GM12872 (cell line): Measurements from ENCODE around the gene KAZN.

Experiments
- TF ChIP-seq, protein P1 (sequence below): IDR thresholded peaks from 3 replicates; pipeline ENCODE4 v1.5.1; 2011; ENCODE audit warnings: low read depth, mild to moderate bottlenecking, low read length, moderate library complexity; ENCODE audit not compliant: insufficient read depth

KAZN gene

DNA sequence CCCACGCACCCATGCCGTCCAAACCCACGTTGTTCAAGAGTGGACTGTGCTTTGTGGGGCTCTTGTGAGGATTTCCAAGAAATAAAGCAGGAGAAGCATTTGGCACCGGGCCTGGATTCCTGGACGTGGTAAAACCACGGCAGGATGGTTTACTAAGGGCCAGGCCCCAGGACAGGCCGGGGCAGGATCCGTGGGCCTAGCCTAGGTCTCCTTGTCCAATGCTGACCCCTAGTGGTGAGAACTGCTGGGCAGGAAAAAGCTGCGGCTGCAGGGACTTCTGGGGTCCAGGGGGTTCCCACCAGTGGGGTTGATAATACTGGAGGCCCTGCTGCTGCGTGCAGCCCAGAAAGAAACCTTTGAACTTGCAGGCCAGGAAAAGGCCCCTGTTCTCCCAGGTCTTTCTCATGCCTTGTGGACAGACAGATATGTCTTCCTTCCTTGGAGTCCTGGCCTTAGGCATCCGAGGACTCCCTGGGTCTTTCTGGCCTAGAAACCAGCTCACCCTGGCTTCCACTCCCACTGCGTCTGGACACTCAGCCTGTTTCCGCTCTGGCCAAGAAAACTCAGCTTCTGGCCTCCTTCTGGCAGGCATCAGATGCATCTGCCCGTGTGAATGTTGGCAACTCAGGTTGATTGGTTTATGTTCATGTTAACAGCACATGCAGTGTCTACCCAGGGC, 448.1 kb downstream of the KAZN start:
- TF ChIP-seq, protein P1, sequence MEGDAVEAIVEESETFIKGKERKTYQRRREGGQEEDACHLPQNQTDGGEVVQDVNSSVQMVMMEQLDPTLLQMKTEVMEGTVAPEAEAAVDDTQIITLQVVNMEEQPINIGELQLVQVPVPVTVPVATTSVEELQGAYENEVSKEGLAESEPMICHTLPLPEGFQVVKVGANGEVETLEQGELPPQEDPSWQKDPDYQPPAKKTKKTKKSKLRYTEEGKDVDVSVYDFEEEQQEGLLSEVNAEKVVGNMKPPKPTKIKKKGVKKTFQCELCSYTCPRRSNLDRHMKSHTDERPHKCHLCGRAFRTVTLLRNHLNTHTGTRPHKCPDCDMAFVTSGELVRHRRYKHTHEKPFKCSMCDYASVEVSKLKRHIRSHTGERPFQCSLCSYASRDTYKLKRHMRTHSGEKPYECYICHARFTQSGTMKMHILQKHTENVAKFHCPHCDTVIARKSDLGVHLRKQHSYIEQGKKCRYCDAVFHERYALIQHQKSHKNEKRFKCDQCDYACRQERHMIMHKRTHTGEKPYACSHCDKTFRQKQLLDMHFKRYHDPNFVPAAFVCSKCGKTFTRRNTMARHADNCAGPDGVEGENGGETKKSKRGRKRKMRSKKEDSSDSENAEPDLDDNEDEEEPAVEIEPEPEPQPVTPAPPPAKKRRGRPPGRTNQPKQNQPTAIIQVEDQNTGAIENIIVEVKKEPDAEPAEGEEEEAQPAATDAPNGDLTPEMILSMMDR: peak; percentile 88

DNA sequence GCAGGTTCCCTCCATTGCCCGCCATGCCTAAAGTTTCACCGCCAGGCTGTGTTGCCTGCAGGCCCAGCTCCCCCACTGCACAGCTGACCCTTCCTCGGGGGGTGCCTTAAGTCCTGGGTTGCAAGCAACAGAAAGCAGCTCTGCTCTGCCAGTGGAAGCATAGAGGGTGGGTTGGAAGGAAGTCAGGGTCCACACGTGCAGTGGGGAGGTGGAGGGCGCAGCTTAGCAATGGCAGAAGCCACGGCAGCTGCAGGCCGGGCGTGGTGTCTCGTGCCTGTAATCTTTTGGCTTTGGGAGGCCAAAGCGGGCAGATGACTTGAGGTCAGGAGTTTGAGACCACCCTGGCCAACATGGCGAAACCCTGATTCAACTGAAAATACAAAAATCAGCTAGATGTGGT, 448.8 kb downstream of the KAZN start:
- TF ChIP-seq, protein P1: no peak

DNA sequence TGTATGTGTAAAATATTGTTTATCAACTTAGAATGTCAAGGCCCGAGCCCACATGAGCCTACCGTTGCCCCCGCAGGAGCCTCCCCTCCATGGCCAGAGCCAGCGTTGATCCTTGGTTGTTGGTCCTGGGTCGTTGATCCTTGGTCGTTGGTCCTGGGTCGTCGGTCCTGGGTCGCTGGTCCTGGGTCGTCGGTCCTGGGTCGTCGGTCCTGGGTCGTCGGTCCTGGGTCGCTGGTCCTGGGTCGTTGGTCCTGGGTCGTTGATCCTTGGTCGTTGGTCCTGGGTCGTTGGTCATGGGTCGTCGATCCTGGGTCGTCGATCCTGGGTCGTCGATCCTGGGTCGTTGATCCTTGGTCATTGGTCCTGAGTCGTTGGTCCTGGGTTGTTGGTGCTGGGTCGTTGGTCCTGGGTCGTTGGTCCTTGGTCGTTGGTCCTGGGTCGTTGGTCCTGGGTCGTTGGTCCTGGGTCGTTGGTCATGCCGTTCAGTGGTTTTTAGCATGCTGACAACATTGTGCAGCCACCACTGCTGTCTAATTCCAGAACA, 450.0 kb downstream of the KAZN start:
- TF ChIP-seq, protein P1: no peak

DNA sequence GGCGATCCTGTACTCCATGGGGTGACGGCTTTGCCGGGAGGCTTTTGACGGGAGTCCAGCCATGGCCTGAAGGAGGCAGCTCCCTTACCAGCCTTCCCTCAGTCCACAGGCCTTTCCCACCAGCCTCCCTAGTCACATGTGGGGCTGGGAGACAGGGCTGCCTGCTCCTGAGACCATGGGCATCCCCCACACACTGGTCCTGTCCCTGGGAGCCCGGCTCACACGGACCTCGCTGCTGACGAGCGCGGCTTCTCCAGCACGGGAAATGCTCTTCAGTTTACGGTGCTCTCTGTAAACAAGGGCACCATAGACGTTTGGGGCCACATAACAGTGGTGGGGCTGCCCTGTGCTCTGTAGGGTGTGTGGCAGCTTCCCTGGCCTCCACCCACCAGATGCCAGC, 450.6 kb downstream of the KAZN start:
- TF ChIP-seq, protein P1: no peak

DNA sequence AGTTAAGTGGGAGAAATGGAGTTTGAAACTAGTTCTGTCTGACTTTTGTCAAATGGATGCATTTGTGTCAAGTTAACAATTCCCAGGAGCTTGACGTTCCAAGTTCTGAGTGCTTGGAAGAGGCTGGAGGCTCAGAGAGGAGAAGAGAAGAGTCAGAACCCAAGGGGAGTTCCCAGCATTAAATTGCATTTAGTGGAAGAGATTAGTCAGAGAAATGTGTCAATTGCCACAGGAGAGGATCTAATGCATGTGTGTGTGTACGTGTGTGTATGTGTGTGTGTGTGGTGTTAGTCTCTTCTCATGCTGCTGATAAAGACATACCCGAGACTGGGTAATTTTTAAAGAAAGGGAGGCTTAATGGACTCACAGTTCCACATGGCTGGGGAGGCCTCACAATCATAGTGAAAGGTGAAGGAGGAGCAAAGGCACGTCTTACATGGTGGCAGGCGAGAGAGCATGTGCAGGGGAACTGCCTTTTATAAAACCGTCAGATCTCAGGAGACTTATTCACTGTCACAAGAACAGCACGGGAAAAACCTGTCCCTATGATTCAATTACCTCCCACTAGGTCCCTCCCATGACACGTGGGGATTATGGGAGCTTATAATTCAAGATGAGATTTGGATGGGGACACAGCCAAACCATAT, 453.5 kb downstream of the KAZN start:
- TF ChIP-seq, protein P1: no peak

DNA sequence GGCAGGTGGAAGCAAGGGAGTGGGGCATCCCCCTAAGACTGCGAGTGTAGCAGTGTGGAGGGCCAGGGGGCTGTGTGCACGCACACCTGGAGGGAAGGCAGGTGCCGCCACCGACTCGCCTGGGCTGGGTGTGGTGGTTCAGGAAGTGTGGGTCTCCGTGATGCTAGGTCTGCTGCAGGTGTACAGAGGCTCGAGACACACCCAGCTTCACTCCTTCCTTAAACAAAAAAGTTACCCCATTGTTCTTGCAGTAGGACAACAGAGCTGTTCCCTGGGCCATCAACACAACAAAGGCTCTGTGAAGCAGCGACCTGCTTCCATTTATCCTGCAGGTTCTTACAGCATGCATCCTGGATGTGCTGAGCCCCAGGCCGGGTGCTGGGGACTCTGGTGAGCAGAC, 454.7 kb downstream of the KAZN start:
- TF ChIP-seq, protein P1: no peak

DNA sequence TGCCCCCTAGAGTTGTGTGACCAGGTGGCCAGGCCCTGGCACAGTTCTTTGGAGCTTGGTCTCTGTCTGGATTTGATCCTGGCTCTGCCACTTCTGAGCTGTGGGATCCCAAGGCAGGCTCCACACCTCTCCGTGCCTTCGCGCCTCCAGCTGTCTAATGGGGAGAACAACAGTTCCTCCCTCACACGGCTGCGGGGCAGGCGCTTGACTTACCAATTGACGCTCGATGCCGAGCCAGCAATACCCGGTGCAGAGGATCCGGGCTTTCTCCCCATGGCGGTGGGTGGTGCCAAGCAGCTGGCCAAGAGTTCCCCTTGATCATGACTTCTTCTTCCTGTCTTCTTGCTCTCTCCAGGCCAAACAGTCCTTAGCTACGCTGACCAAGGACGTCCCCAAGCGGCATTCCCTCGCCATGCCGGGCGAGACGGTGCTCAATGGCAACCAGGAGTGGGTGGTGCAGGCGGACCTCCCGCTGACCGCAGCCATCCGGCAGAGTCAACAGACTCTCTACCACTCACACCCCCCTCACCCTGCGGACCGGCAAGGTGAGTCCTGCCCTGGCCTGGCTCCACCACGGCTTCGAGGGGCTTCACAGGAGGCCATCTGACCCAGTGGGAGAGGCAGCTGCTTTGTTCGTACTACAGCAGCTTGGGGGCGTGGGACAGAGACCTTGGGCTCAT, 457.4 kb downstream of the KAZN start:
- TF ChIP-seq, protein P1: no peak
